LoVo (cell line): ENCODE measurements around the gene SYNDIG1.
"Not testable (repeated sequence)": the region's sequence is repeated elsewhere in the genome, so short reads cannot be mapped to it uniquely, and the experiment has no call there.

Source experiments
- DNase-seq: peaks from one replicate; pipeline ENCODE4 v3.0.0-alpha.2; 2016; ENCODE audit warnings: low spot score

The SYNDIG1 gene

DNA sequence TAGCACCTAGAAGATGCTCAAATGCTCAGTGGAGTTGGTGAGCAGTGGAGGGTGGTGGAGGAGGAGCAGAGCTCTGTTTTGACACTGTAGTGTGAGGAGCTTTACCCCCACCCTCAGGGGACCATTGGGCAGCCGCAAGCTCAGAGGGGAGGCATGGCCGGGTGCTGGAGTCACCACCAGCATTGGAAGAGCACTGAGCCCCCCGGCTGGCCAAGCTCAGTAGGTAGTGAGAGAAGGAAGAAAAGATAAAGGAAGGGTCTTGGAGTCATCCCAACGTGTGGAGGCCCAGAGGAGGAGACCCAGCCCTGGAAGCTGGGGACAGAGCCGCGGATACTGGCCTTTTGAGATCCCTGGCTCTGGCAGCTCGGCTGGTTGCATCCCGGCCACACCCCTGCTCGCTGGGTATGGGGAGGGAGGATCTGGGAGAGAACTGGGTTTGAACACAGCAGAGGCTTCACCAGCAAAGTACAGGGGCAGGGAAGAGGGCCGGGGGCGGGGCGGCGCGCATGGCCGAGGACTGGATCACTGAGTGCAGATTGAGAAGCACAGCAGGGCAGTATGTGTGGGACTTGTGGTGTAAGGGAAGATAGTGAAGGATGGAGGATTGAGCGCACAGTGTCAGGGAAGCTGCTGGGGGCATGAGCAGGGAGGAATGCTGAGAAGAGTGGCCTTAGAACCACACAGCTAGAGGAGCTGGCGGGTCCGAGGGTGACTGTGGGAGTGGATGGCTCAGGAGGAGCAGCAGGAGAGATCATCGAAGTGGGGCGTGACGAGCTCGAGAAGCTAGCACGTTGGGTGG is 24.4 kb downstream of the SYNDIG1 start:
- no peak for DNase-seq

DNA sequence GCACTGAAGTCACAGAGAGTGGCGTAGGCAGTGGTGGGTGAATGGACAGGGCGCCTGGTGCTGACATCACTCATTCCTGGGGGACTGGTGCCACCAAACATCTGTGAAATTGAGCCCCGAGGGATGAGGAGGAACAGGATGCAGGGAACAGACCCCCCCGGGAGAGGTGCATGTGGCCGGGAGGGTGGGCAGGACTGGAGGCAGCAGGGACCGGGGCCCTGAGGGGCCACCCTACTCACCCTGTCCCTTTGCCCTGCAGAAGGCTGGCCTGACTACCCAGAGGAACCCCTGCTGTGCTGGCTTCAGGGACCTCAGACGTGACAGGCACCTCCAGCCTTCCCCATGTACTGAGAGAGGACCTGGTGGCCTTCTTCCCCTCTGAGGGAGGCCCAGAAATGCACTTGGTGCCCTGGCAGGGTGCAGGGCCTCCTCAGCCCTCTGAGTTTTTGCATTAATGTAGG is 25.1 kb downstream of the SYNDIG1 start:
- no peak for DNase-seq

DNA sequence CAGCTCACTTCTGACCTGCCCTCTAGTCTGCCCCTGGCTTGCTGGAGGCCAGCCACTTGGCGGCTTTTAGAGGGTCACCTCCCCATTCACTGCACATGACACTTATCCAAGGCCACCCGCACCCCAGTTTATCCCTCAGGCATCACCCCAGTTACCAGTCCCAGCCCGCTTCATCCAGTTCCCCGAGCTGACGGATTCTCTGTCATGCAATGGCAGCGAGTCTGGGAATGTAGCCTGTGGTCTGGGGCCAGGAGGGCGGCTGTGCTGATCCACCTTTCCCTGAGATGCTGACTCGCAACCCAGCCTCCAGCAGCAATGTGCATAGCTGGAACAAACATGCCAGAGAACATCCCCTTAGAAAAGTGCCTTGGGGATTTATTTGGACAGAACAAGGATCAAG is 25.8 kb downstream of the SYNDIG1 start:
- no peak for DNase-seq

DNA sequence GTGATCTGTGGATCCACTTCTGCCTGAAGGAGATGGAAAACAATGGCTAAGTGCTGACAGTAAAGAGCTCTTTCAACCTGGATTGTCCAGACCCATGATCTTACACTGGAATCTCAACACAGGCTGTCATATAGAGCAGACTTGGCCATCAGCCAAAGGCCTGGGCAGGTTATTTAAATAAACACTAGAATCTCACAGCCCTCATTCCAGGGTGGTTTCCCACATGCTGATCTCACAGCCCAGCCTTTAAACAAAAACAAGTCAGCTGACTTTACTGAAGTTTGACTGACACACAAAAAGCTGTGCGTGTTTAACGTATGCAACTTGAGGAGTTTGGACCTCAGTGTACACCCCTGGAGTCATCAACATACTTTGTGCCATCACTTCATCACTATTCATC is 28.4 kb downstream of the SYNDIG1 start:
- no peak for DNase-seq

DNA sequence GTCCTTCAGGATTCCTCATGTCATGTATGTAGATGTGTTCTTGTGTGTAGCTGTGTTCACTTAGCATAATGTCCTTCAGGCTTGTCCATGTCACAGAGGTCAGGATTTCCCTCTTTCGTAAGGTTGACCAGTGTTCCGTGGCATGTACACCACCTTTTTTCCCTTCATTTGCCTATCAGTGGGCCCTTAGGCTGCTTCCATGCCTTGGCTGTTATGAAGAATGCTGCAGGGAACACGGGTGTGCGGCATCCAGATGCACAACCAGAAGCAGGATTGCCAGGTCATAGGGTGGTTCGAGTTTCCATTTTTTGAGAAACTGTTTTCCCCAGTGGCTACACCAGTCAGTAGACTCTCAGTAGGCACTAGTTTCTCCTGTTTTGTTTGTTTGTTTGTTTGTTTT is 29.2 kb downstream of the SYNDIG1 start:
- no peak for DNase-seq

DNA sequence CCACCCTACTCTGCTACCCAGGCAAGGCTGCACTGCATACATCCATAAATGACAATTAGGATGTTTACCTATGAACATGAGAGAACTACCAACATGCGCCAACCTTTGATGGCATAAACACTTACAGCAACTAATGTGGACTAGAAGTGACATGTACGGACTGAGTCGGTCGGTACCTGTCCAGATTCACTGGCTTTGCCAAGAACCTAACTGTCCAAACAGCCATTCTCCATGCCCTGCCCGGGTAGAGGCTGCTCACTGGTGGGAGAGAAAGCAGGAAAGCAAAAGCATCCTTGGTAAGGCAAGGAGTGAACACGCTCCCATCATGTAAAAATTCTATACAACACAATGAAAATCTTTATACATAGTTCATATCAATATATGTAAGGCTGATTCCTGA is 30.0 kb downstream of the SYNDIG1 start:
- DNase-seq = no peak

DNA sequence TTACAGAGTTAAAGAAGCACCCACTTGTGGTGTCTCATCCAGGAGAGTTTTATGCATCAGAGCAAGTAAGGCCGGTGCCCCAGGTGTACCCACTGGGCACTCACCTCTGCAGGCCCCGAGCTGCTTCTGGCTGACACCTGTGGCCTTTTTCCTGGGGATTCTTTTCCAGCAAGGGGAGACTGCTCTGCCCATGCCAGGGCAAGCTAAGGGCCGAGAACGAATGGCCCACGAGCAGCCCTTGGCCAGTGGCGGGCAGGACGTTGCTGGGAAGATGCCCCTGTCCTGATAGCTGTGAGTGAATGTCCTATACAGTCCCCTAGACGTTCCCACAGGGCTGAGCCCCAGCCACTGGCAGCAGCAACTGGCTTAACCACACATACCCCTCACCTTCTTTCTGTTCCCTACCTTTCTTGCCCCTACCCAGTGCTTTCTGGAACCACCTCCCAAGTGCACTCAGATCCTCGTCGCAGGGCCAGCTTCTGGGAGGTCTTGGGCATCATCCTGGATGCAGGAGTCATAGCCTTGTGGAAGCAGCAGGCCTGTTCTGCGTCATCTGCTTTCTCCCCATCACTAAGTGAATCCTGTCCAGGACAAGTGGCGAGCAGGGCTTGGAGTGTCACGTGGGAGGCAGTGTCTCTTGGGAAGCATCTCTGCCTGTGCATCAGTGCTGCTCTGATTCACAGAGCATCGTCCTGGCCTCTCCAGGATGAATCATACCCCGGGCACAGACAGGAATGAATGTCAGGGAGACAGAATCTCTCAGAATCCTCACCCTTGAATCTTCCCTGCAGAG is 32.5 kb downstream of the SYNDIG1 start:
- no peak for DNase-seq

DNA sequence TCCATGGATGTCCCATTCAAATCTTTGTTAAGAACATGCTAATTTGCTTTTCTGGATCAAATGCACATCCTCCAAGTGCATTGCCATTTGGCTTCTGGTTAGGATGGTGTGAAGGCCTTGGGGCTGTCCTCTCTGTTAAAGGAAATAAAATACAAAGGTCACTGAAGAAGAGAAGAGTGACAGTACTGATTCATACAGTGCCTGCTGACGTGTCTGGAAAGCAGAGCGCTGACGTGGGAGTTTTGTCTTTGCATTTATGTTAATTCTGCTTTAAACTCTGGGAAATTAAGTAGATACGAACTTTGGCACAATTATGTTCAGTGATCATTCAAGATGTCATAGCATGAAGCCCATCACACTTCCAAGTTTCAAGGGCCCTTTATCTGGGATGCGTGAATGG is 33.2 kb downstream of the SYNDIG1 start:
- DNase-seq = no peak

DNA sequence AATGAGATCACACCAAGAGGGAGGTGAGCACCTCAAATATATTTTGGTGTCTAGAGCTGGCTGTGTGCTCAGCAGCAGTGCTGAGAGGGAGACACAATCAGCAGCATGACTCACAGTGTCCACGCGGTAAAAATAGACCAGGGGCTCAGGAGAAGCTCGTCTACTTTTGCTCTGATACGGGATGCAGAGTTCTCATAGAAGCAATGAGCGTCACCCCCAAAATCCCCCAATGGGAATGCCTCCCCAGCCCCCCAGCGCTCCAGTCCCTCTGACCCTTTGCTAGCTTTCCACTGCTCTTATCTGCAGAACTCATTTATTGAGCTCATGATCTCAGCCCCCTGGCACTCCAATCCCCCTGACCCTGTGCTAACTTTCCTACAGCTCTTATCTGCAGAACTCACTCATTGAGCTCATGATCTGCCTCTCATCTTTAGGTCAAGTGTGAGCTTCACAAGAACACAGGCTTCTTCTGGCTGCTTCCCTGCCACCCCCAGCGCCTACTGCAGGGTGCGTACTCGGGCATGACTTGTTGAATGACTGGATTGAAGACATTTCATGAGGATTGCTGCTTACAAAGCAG is 34.0 kb downstream of the SYNDIG1 start:
- no peak for DNase-seq

DNA sequence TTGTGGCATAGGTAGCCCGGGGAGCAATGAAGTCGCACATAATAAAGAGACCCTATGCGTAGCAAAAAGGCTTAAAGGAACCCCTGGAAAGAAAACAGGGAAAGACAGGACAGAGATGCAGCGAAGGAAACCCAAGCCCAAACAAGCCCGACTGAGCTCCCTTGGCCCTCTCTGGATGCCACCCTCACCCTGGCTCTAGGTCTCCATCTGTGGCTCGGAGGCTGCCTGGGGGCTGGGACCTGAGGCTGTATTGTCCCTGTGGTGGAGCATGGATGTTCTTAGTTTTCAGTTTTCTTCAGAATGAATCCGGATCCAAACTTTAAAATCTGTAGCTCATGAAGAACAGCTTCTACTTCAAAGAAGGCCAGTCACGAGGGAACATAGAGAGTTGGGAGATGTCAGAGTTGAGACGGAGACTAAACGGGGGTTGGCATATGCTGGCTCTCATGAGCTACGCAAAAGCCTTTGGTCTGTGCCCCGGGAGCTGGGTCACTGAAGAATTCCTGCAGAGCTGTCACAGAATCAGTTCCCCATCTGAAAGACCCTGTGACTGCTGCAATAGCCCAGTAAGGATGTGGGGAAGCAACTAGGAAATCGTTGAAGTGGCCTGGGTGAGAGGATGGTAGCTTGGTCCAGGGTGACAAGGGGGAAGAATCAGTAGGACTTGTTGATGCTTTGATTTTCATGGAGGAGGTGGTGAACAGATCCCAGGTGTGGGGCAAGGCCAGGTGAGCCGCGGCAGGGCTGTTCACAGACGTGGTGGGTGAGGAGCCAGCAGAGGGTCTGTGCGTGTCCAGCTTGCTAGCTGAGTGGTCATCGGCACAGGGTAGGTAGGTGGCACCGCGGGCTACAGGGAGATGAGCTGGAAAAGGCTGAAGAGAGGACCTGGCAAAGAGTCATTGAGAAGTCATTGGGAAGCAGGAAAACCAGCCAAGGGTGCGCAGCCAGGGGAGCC is 35.2 kb downstream of the SYNDIG1 start:
- no peak for DNase-seq

DNA sequence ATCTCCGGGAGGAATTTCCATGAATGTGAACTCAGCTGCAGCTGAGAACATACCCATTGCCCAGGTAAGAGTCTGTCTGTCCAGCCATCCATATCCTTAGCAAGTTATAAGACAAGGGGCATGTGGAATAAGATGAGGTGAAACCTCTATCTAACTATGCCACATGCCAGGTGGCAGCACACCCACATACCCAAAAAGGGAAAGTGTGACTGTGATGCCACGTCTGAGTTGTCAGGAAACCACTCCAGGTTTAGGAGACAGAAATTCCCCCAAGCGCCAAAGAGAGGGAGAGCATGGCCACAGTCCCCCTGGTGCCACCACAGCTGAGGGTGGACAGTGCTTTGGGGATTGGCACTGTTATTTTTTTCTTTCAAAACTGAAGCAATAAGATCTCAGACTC is 36.7 kb downstream of the SYNDIG1 start:
- DNase-seq = no peak

DNA sequence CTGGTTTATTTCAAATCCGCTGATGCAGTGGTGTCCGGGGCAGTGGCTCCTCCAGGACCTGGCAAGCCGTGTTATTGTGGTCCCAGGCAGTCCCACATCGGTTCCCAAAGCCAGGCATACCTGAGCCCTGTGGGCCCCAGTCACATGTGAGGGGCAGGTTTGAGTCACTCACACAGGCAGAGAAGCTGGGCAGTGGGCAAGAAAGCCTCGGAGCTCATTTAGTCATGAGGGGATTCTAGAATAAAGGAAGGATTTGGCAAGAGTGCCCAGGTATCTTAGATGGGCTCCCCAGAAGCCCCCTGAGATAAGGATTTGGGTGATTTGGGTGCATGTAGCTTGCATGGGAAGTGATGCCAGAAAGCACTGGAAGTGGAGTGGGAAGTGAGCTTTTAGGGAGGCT is 37.3 kb downstream of the SYNDIG1 start:
- no peak for DNase-seq

DNA sequence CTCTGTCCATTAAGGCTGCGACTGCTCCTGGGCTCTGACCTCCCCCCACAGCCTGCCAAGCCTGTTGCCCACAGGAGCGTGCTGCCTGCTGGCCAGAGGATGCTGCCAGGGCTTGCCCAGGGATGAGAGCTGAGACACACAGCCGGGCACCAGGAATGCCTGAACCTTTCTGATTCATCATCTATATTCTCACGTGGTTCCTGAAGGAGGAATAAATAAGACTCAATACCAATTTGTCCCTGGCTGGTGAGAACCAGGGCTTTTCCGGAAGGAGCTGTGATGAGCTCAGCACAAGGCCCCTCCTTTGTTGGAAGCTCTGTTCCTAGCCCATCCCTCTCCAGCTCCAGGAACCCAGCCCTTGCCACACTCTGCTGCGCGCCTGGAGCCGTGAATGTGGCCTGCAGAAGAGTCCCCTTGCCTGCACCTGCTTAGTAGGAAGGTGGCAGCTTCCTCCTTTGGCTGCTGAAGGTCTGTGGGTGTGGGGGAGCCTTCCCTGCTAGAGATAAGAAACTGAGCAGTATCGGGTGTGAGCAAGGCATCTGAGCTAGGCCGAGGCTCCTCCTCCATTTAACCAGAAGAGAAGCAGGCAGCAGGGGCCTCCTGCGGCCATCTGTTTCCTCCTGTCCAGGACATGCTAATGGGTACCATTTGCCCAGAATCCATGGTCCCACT is 37.9 kb downstream of the SYNDIG1 start:
- DNase-seq = no peak

DNA sequence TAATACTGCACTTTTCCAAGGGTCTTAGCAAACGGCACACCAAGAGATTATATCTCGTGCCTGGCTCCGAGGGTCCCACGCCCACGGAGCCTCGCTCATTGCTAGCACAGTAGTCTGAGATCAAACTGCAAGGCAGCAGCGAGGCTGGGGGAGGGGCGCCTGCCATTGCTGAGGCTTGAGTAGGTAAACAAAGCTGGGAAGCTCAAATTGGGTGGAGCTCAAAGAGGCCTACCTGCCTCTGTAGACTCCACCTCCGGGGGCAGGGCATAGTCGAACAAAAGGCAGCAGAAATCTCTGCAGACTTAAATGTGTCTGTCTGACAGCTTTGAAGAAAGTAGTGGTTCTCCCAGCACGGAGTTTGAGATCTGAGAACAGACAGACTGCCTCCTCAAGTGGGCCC is 43.0 kb downstream of the SYNDIG1 start:
- DNase-seq = not testable (repeated sequence)

DNA sequence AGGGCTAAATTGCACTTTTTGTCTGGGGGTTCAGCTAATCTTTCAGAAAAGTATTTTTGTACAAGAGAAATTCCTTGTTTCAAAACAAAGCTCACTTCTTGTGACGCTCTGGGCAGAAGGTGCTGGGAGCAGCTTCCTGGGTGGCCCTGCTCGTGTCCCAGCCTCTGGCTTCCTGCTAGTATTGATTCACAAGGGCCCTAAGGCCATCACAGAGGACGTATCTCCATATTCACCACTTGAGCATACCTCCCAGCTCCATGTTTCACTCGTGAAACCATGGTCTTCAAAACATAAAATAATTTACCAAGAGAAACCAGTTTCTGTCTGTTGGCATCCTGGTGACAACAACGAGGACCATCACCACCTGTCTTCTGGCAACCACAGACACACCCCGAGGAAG is 49.1 kb downstream of the SYNDIG1 start:
- no peak for DNase-seq

DNA sequence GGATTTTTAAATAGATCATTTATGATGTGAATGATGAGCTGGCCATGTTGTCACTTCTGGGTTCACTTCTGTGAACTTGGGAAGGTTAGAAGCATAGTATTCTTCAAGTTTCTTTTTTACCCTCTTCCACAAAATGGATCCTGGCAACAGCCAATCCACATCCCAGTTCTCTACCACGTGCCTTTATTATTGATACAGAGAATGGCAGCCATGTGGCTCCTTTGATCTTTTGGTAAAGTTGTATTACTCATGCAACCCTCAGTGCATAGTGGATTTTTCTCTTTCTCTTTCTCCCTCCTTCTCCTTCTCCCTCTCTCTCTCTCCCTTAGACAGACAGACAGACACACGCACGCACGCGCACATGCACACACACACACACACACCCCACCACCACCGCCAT is 50.0 kb downstream of the SYNDIG1 start:
- no peak for DNase-seq

DNA sequence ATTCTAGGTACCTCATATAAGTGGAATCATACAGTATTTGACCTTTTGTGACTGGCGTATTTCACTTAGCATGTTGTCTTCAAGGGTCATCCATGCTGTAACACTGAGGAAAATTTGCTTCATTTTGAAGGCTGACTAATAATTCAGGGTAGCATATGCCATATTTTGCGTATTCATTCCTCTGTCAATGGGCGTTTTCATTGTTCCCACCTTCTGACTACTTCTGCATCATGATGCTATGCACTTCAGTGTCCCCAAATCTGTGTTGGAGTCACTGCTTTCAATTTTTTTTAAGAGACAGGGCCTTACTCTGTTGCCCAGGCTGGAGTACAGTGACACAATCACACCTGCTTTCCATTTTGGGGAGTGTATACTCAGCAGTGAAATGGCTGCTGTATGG is 51.6 kb downstream of the SYNDIG1 start:
- no peak for DNase-seq

DNA sequence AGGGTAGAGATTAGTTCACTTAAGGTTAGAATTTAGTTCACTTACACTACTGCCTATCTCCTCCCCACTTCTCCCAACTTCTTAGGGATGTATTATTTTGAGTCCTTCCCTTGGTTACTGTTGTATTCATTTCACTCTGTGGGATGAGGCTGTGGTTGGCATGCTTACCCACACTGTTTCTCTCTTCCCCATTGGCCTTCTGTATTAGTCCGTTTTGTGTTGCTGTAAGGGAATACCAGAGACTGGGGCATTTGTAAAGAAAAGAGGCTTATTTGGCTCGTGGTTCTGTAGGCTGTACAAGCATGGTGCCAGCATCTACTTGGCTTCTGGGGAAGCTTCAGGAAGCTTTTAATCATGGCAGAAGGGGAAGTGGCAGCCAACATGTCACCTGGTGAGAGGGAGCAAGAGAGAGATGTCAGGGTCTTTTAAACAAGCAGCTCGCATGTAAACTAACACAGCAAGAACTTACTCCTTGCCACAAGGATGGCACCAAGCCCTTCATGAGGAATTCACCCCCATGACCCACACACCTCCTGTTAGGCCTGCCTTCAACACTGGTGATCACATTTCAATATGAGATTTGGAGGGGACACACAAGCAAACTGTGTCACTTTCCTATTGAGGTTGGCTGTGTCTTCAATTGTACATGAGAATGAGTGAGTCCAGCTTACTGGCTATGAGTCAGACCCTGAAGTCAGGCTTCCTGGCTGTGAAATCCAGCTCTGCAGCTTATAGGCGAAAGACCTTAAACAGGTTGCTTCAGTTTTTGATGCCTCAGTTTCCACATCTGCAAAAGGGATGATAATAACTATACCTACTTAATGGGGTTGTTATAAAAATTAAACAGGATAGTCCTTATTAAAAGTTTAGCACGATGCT is 53.3 kb downstream of the SYNDIG1 start:
- DNase-seq = no peak

DNA sequence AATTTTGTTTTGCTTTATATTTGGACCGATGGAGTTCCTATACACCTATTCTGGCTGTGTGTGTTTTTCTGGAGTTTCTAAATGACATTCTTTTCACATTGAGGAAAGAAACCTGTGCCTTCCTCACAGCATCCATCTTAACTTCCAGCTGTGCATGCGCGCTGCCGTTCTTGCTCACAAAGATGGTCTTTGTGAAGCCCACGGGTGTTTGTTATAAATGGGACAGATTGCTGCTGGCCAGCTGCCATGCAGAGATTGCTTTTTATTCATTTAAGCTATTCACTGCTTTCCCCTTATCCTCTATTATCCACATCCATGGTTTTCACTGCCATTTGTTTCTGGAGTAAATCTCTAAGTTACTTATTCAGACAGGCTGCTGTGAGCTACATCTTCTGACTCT is 54.2 kb downstream of the SYNDIG1 start:
- DNase-seq = no peak

DNA sequence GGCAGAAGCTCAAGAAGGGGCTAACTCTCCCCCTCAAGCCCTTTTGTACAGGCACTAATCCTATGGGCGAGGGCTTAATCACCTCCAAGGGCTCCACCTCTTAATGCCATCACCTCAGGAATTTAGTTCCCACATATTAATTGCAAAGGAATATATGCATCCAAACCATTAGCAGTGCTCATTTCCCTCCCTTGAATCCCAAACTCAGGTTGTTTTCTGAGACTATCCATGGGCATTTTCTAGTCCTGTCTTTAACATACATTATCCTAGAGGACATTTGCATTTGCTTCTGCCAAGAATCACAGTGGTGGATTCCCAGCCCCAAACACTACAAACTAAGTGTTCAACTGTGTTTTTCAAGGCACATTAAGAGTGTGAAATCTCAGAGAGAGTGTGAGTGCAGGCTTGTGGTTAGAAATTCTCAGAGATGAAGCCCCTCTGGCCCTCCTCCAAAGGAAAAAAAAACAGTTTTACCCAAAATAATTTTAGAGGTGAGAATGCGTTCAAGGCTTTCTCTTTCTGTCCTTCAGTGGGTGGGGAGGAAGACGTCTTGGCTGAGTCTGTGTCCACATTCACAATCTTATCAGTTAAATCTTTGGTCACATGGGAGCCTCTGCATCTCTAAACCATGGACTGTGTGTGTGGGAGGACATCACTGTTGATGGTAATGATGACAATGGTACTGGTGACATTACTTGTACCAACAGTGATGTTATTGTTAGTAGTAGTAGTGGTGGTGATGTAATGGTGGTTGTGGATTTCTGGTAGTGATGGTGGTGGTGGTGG is 59.3 kb downstream of the SYNDIG1 start:
- no peak for DNase-seq
